ENCODE measurements around the gene OMP. TPM values are rescaled to one million over a fixed set of nuclear protein-coding genes. Genes with fewer than 3 reads are reported as not detected.
"Not testable (repeated sequence)": the region's sequence is repeated elsewhere in the genome, so short reads cannot be mapped to it uniquely, and the experiment has no call there.

The OMP gene, protein sequence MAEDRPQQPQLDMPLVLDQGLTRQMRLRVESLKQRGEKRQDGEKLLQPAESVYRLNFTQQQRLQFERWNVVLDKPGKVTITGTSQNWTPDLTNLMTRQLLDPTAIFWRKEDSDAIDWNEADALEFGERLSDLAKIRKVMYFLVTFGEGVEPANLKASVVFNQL
- total RNA-seq, result under 1 TPM in 1 of 2 donors, not detected in 1; 0.97 TPM
- long read RNA-seq, result 0 reads

- intact Hi-C loops (cut with DNase I), result no loop called here
- DNase-seq (no peak), ATAC-seq (no peak)
Observed at GRCh38 chr11:77102246-77103210, at the start of gene OMP. Gene OMP (plus strand): TSS chr11:77102840. CDS start chr11:77102840, 0 bp downstream.

DNA sequence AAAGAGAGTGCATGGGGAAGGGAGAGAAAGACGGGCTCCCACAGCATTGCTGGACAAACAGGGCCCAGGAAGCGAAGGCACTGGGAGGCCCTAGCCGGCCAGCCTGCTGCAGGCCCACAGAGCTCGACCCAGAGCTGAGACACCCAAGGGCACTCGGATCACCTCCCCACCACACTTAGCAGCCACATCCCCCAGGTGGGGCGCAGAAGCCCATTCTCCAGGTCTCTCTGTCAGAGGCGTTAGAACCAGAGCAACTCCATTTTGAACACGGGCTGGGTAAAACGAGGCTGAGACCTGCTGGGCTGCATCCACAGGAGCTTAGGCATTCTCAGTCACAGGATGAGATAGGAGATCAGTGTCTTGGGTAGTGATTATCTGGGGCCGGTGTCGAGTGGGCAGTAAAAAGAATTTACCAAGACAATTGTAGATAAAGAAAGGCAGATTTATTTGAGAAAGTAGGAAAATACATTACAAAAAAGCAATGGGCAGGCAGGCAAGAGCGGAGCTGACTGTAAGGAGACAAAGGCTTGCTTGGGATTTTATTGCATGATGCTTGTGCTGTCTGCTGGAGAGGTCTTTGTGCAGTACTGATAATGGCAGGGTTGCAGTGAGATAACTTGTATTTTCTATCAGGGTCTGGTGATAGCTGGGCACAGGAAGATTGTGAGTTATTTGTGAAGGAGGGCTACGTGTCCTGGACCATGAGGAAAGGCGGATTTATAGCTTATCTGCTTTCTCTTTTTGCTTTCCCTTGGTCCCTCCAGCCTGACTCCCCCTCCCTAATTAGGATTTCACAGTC is 49.2 kb upstream of the OMP start:
- DNase-seq (no peak), ATAC-seq (no peak)
- intact Hi-C loops (cut with DNase I), result no loop called here

DNA sequence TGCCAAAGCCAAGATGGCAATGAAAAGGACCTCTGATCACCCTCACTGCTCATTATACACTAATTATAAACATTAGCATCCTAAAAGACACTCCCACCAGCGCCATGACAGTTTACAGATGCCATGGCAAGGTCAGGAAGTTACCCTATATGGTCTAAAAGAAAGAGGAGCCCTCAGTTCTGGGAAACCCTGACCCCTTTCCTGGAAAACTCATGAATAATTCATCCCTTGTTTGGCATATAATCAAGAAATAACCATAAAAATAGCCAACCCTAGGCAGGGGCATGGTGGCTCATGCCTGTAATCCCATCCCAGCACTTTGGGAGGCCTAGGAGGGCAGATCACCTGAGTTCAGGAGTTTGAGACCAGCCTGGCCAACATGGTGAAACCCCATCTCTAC is 48.6 kb upstream of the OMP start:
- intact Hi-C loops (cut with DNase I), result no loop called here
- no peak for ATAC-seq
- no peak for DNase-seq

GRCh38 chr11:77055101-77055561 is 47.5 kb upstream of the OMP start:
- ATAC-seq, result no peak
- intact Hi-C loops (cut with DNase I), result no loop called here

GRCh38 chr11:77055913-77056312 is 46.7 kb upstream of the OMP start:
- intact Hi-C loops (cut with DNase I), result no loop called here
- no peak for ATAC-seq
- no peak for DNase-seq

More at GRCh38 chr11:77055101-77055561, 47.5 kb upstream of the OMP start:
- no peak for DNase-seq

DNA sequence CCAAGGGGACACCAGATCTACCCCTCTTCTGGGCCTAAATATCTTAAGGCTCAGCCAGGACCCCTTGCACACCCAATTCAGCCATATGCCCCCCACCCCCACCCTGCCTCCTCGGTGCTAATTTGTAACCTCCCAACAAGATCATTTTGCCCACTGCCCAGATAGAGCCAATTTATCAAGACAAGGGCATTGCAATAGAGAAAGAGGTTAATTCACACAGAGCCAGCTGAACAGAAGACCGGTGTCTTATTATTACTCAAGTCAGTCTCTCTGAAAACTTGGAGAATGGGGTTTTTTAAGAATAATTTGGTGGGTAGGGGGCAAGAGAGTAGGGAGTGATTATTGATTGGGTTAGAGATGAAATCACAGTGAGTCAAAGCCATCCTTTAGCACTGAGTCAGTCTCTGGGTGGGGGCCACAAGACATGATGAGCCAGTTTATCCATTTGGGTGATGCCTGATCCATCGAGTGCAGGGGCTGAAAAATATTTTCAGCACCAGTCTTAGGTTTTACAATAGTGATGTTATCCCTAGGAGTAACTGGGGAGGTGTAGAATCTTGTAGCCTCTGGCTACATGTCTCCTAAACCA is 45.7 kb upstream of the OMP start:
- intact Hi-C loops (cut with DNase I), result no loop called here
- DNase-seq (no peak), ATAC-seq (no peak)

DNA sequence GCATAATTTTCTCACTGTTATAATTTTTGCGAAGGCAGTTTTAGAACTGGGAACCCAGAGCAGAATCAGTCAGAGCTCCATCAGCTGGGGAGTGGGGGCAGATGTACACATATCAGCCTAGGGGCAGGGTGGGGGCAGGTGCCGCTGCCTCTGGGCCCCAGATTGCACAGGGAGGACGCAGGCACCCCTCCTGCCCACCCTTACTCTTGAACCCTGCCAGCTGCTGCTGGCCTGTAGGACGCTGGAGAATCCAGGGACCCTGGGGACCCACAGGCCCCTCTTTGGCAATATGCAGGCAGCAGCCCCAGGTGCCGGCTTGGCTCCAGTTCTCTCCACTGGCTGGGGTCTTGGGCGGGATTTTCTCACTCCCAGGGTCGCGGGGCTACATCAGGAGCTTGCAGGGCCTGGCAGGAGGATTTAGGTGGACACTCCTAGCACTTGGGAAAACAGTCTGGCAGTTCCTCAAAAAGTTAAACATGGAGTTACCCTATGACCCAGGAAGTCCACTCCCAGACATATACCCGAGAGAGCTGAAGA is 44.6 kb upstream of the OMP start:
- no peak for ATAC-seq
- intact Hi-C loops (cut with DNase I), result no loop called here
- no peak for DNase-seq

DNA sequence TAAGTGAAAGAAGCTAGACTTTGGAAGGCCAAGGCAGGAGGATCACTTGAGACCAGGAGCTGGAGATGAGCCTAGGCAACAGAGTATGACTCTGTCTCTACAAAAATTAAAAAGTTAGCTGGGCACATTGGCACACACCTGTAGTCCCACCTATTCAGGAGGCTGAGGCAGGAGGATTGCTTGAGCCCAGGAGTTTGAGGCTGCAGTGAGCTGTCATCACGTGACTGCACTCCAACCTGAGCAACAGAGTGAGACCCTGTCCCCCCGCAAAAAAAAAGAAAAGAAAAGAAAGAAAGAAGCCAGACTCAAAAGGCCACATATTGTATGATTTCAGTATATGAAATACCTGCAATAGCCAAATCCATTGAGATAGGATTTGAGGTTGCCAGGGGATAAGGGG is 43.7 kb upstream of the OMP start:
- intact Hi-C loops (cut with DNase I), result no loop called here
- no peak for ATAC-seq

GRCh38 chr11:77059806-77060205 is 42.8 kb upstream of the OMP start:
- DNase-seq, result no peak
- ATAC-seq, result no peak
- intact Hi-C loops (cut with DNase I), result no loop called here

More for the DNA sequence above, 43.7 kb upstream of the OMP start:
- DNase-seq, result no peak

GRCh38 chr11:77060234-77060633 is 42.4 kb upstream of the OMP start:
- intact Hi-C loops (cut with DNase I), result no loop called here

DNA sequence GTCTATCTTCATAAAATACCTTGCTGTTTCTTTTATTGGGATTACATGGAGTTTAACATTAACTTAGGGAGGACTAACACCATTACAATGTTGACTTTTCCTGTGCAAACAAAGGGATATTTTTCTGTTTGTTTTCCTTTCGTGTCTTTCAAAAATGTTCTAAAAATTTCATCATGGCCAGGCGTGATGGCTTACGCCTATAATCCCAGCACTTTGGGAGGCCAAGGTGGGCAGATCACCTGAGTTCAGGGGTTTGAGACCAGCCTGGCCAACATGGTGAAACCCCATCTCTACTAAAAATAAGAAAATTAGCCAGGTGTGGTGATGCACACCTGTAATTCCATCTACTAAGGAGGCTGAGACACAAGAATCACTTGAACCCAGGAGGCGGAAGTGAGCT is 41.4 kb upstream of the OMP start:
- DNase-seq; intact Hi-C loops (cut with DNase I); ATAC-seq: not testable (repeated sequence)

More at GRCh38 chr11:77060234-77060633, 42.4 kb upstream of the OMP start:
- DNase-seq, result no peak
- ATAC-seq, result no peak

DNA sequence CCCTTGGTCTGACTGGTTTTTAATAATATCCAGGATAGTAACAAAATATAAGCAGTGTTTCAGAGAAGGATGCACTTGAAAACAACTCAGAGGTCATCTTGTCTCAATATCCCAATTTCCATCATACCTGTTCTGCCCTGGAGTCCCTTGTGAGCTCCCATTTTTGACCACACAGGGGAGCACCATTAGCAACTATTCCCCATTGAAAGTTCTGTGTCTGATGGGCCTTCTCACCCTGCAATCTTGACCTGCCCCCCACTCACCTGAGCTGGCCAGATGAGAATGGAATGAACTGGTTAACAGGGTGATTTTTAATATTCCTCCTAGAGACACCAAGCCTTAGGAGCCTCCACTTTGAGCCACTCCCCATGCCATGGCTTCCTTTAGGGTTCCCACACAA is 39.7 kb upstream of the OMP start:
- ATAC-seq (no peak), DNase-seq (no peak)
- intact Hi-C loops (cut with DNase I), result no loop called here

GRCh38 chr11:77063407-77063806 is 39.2 kb upstream of the OMP start:
- DNase-seq (no peak), ATAC-seq (no peak)
- intact Hi-C loops (cut with DNase I), result no loop called here

GRCh38 chr11:77063861-77064260 is 38.8 kb upstream of the OMP start:
- ATAC-seq (no peak), DNase-seq (no peak)
- intact Hi-C loops (cut with DNase I), result no loop called here

GRCh38 chr11:77064648-77065217 is 37.9 kb upstream of the OMP start:
- intact Hi-C loops (cut with DNase I), result no loop called here
- no peak for ATAC-seq
- no peak for DNase-seq

DNA sequence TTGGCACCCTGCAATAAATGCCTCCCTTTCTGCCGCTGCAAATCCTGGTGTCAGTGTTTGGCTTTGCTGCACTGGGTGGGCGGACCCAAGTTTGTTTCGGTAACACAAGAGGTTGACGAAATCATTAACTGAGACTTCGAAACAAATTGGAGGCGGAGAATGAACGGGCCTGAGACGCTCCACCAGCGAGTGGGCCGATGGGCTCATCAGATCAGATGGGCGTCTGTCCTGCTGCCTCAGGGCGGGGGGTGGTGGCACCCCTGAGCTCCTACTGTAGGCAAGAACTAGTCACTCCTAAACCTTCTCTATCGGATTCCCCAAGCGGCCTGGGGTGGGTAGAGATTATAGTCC is 36.8 kb upstream of the OMP start:
- intact Hi-C loops (cut with DNase I), result no loop called here
- peak; percentile 74 for DNase-seq

DNA sequence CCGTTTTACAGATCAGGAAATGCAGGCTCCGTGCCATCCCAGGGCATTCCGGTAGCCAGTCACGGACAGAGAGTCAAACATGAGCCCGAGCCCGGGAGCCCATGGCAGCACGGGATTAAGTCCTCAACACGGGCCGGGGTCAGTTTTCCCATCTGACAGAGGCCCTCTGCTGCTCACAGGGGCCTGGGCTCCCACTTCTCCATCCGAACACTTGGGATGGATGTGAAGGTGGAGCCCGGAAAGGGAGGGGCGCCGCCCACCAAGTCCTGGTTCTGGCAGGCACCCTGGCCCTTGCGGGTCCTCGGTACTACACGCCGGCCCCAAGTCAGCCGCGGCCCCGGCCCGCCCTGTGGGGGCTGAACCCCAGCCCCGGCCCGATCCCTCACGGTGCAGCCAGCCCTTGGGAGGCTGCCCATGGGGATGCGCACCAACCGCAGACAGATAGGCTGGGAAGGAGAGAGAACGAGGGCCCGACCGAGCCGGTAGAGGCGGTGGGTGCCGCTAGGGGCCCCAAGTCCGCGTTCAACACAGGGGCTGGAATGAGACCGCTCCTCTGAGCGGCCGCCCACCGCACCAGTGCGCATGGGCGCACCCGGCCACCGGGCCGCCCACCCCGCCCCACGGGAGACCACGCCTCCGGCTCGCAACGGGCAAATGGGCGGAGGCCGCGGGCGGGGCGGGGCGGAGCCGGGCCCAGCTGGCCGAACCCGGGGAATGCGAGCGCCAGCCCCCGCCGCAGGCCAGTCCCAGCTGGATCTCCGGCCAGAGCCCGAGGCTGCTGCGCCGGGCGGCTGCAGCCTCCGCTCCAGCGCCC is 36.2 kb upstream of the OMP start, which contains the start of gene CAPN5:
Gene CAPN5, plus strand, starts transcription at position 743 of the 814 bp plus-strand sequence. CDS start 17,916 bp downstream, outside the sequence.
- intact Hi-C loops (cut with DNase I), result no loop called here
- peak; percentile 98 to 99 for ATAC-seq
- DNase-seq, result peak; percentile 95

More for the DNA sequence above, 36.8 kb upstream of the OMP start:
- peak; percentile 25 to 26 for ATAC-seq

All from left cardiac atrium (tissue), 4 donors.